NCI-H510A (cell line): ENCODE measurements around the gene TMEM272.

ENCODE experiments used
- DNase-seq: peaks from one replicate; lab custom pipeline; 2025; lab: John Stamatoyannopoulos, UW

Gene TMEM272

GRCh38 chr13:51804295-51805172 lies 40.4 kb downstream of the TMEM272 start:
- no peak for DNase-seq

- DNase-seq: peak; percentile 49
Observed at GRCh38 chr13:51803422-51804294, 41.3 kb downstream of the TMEM272 start, which contains the start of gene DHRS12. TSS of gene DHRS12 (minus strand) at chr13:51804163. CDS start at chr13:51799659, 4,504 bp downstream.

DNA sequence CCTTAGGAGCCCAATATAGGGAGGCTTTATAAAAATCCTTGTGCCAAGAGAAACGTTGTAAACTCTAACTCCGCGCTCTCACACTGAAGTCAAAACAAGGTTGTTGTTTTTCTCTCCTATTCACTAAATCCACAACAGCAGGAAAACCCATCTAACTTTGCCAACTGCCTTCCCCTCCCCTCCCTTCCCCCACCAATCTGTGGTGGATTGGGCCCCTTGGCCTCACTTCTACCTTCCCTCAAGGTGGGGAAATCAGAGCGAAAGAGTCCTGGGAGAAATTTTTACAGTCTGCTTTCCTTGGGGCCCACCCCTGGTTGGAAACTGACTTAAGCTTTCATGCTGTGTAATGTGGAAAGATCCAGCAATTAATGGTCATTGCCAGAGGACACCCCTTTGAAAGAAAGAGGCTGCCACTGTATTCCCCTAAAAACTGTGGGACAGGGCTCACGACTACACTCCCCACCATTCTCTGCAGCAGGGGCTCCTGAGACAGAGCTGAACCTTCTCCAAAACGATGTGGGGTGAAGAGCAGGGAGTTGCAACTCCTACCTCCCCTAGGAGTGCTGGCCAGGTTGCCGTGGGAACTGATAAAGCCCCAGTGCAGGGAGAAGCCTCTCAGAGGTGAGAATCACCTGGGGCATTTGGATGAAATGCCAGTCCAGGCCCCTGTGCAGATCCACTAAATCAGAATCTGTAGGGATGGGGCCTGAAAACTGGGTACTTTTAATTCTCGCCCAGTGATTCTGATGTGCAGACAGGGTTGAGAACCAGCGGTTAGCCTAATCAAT lies 42.2 kb downstream of the TMEM272 start:
- no peak for DNase-seq

GRCh38 chr13:51801631-51802099 lies 43.3 kb downstream of the TMEM272 start:
- DNase-seq: no peak

DNA sequence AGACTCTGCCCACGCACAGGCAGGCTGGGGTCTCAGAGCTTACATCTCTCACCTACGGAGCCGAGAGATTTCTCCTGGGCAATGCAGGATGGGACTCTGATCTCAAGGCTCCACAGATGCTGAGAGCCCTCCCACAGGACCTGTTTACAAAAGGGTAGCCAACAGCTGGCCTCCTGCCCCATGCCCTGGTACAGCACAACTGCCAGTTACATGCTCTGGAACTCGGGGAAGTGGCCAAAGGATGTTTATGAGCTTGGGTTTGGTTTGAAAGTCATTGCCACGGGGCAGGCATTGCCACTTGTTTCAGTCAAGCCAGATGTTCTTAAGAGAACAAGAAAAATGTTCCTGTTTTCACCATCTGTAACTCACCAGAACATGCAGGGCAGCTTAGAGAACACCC lies 44.5 kb downstream of the TMEM272 start:
- DNase-seq: no peak

DNA sequence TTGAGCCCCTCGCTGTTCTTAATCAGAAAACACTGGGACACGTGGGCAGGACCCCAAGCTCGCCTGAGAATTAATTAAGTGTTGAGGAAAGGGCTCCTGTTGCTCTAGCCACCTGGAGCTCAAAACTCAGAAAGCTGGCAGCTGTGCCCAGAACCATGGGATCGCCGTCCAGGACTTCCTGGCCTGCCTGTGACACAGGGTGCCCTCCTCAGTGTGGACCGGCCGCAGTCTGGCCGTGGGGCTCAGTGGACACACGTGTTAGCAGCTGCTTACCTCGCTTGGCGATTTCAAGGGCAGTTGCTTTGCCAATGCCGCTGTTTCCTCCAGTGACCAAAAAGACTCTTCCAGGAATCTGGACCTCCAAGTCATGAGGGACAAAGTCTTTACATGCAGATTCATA lies 45.7 kb downstream of the TMEM272 start:
- DNase-seq: no peak

GRCh38 chr13:51797664-51798488 lies 47.1 kb downstream of the TMEM272 start:
- peak; percentile 66 for DNase-seq

- DNase-seq: no peak
Observed at GRCh38 chr13:51796546-51796945, 48.4 kb downstream of the TMEM272 start.

DNA sequence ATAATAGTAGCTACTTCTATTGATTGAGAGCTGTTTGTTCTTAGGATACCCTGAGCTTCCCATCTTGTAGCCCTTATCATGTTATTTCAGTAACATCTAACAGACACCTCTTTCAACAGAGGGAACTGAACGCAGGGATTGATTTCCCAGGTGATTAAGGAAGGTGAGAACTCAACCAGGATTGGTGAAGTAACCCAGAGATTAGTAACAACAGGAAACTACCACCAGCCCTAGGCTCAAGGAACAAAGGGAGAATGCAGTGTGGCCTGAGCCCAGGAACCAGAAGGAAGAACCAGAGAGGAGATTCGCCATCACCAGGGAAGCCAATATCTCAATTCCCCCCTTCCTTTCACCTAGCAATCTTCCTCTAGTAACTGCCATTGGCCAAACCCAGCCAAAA lies 49.6 kb downstream of the TMEM272 start:
- DNase-seq: no peak

DNA sequence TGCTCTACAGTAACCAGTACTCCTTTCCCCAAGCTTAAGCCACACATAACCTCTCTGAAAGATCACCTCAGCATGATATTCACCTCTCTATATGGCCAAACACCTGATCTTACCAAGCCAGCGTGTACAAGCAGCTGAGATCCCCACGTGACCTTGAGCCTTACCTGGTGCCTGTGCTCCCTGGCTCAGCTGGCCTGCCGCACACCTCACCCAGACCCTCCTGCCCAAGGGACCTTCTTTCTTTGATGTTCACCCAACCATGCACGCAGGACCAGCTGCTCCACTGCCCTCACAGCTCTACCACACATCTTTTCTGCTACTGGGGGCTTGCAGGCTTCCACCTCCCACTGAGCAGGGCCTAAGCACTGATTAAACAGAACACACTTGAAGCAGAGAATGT lies 50.0 kb downstream of the TMEM272 start:
- DNase-seq: peak; percentile 36

DNA sequence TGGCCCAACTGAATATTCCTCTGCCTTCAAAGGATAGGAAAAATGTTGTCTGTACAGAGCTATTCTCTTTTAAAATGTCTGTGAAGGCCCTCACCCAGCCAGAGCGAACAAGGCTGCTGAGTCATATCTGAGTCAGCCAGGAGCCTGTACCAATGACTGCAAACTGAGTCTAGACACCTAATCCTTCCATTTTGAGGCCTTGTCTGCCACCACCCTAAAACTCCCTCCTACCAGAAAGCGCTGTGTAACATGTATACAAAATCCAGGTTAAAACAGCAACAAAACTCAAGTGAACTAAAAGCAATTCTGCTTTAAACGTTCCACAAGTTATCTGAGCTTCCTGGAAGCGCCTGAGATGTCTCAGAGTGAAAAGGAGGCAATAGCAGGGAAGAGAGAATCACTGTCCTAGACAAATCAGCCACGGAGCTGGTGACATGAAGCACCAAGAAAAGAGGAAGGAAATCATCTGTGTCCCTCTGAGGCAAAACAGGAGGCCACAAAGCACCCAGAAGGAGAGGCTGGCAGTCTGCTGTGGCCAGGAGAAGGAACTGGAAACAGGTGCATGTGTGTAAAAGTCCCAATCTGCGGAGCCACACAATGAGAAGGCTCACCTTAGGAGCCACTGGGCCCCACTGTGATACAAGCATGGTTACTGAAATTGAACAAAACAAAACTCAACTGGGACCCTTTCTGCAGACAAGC lies 51.3 kb downstream of the TMEM272 start:
- no peak for DNase-seq

GRCh38 chr13:51786425-51787265 lies 58.3 kb downstream of the TMEM272 start:
- no peak for DNase-seq

DNA sequence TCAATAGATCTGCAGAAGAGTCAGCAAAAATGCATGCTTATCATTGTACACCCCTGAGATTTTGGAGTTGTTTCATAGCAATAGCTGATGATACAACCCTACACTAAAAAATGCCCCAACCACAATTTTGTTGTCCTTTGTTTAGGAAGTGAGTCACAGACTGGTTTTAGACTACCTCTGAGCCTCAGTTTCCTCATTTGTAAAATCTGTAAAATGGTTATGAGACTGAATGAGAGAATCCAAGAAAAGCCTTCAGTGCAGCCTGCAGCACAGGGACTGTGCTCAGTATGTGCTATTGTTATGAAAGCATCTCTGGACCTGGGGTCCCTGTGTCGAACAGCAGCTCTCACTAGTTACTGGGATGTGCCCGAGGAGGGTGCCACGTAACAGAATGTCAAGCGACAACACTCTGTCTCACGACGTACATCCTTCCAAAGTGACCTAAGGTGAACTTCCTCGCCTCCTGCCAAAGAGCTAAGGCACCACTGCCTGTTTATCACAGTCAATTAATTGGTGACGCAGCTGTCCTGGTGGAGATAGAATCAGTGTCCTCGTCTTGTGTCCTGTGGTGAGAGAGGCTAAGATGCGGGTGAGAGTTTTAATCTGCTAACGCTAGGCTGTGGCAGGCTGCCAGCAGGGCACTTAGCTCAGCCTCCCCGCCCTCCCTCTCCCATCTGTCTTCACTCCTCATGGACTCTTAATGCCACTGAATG lies 59.1 kb downstream of the TMEM272 start:
- DNase-seq: peak; percentile 59

DNA sequence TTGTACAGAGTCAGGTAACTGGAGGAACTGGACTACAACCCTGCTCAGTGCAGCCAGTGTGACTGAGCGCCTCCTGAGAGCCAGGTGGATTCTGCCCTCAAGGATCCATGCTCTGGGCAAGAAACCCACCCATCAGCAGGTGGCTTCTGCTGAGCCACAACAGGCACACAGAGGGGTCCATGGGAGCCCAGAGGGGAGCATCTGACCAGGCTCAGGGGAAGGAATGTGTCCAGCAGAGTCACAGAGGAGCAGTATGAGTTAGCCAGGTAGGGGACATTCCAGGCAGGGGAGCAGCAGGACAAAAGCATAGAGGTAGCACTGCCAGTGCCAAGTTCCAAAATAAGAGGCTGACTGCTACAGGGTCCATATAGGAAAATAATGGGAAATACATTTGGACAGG lies 60.9 kb downstream of the TMEM272 start:
- no peak for DNase-seq

DNA sequence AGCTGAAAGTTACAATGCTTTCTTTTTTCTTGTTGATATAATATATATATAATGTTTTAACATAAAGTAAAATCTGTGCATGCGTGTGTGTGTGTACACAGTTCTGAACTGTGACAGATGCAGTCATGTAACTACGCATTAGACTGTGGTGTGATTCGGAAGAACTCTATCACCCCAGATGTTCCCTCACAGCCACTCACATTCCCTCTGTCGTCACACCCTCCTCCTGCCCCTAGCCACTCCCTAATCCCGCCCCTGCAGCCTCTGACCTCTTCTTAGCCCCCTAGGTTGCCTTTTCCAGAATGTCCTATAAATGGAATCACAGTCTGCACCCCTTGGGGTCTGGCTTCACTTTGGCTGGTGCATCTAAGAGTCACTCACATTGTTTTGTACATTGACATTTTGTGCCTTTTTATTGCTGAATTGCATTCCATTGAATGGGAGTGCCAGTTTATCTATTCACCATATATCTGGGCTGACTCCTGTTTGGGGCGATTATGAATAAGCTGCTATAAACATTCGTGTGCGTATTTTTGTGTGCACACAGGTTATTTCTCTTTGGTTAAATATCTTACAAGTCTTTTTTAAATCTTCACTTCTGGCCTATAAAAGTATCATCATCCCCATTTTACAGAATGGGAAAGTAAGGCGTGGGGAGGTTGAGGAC lies 61.4 kb downstream of the TMEM272 start:
- DNase-seq: no peak

DNA sequence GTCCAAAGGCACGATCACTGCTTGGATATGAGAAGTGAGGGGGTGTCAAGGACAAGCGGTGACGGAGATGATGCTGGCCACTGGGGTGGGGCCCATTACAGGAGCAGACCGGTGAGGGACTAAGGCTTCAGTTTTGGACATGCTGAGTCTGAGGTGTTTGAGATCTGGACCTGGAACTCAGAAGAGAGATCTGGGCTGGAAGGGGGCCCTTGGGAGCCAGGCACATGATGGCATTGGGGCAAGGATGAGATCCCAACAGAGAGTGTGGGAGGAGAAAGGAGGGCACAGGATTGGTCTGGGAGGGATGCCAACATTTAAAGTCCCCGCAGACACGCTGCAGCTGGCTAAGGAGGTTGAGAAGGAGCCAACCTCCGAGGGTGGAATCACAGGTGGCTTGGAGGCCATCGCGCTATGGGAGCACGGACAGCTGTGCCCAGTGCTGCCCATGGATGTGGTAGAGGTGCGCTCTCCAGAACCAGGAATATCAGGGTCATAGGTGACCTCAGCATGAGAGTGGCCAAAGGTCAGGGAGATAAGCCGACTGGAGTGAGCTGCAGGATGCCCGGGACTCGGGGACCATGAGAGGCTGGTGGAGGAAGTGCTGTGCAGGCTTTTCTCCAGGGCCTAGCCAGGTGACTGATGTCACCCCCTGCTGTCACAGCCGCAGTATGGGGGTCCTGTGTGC lies 62.8 kb downstream of the TMEM272 start:
- no peak for DNase-seq

DNA sequence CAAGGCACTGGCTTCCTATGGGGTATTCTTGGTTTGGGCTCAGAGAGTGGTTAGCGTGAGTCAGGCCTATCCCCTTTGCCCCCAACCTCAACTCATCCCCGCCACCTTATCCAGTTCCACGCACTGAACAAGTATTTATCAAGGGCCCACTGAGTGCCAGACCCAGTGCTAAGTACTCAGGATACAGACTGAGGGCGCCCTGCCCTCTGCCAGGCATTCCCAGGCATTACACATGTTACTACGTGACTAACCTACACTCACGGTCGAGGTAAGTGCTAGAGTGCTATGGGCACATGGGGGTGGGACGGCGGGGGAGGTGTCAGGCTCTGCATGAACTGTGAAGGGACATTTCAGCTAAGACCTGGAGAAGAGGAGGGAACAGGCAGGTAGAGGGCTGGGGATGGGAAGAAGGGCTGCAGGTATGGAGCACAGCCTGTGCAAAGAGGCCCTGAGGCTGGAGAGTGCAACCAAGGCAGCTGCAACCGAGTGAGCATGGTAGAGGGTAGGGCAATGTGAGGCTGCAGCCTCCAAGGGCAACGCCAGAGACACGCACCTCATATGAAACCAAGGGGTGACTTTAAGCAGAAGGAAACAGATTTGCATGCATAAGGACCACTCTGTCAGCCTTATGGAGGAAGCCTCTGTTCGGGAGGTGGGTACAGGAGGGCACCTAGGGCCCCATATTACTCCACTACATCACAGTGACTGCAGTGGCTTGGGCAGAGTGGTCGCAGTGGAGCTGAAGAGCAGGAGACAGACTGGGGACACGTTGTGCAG lies 63.5 kb downstream of the TMEM272 start:
- no peak for DNase-seq
